GM12801 (cell line): ENCODE data around the gene GOLIM4.

Source experiments
- TF ChIP-seq, protein P1 (sequence below): IDR thresholded peaks from one replicate; pipeline ENCODE4 v1.5.1; 2011; ENCODE audit warnings: control low read depth; ENCODE audit not compliant: insufficient read length; ENCODE audit errors: extremely low read depth

The GOLIM4 gene

DNA sequence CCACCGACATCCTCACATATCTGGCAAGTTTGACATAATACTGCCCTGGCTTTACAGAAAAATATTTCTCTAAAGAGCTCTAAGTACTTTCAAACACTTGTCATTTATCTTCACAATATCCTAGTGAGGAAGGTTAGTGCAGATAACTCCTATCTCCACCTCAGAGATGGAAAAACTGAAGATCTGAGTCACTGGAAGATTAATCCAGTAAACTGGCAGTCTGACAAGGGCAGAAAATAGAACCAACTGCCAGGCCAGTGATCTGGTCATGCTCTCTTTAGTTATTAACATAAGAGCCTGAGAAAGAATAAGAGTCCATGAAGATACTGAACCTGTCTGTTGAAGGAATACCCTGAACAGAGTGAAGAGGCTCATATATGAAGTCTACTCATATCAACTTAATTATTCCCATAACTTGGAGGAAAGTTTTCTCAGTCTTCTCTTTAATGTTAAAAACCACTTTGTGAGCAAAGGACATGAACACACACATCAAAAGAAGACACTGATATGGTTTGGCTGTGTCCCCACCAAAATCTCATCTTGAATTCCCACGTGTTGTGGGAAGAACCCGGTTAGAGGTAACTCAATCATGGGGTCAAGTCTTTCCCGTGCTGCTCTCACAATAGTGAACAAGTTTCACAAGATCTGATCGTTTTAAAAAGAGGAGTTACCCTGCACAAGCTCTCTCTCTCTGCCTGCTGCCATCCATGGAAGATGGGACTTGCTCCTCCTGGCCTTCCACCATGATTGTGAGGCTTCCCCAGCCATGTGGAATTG lies 61.4 kb downstream of the GOLIM4 start:
- TF ChIP-seq, protein P1, sequence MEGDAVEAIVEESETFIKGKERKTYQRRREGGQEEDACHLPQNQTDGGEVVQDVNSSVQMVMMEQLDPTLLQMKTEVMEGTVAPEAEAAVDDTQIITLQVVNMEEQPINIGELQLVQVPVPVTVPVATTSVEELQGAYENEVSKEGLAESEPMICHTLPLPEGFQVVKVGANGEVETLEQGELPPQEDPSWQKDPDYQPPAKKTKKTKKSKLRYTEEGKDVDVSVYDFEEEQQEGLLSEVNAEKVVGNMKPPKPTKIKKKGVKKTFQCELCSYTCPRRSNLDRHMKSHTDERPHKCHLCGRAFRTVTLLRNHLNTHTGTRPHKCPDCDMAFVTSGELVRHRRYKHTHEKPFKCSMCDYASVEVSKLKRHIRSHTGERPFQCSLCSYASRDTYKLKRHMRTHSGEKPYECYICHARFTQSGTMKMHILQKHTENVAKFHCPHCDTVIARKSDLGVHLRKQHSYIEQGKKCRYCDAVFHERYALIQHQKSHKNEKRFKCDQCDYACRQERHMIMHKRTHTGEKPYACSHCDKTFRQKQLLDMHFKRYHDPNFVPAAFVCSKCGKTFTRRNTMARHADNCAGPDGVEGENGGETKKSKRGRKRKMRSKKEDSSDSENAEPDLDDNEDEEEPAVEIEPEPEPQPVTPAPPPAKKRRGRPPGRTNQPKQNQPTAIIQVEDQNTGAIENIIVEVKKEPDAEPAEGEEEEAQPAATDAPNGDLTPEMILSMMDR = no peak

DNA sequence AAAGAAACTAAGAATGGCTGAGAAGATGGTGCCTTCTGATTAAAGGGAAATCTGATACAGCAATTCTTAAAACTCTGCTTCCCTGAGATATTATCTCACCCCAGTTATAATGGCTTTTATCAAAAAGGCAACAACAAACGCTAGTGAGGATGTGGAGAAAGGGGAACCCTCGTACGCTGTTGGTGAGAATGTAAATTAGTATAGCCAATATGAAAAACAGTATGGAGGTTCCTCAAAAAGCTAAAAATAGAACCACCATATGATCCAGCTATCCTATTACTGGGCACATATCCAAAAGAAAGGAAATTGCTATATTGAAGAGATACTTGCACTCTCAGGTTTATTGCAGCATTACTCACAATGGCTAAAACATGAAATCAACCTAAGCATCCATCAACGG lies 65.1 kb downstream of the GOLIM4 start:
- TF ChIP-seq, protein P1 = no peak

DNA sequence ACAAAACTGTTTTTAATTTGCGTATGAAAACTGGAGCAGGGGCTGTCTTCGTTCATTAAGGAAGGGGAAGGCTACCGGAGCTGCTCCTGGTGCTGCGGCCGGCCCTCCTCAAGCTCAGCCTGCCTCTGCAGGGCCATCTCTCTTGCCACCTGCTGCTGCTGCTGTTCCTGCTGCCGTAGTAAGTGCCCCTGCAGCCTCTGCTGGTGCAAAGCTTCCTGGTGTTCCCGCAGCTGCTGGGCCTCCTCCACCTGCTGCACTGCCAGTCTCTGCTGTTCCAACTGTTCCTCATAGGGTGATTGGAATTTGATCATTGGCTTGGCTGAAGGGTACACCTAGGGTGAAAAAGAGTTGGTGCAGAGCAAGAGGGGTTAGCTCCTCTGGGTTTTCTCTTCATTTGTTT lies 66.0 kb downstream of the GOLIM4 start:
- TF ChIP-seq, protein P1 = no peak

DNA sequence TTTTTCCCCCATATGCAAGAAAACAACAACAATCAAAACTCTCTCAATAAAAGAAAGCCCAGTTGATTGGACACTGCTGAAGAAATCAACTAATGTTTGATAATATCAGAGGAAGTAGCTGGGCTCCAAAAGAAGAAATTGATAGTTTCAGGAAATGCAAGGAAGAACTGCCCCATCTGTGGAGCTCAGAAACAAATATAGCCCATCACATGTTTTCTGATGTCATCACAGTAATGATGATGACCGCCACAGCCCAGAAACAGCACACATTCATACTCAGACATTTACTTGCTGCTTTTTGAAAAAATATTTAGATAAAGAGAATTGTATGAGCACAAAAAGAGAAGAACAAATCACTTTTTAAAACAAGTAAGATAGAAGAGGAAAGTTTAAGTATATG lies 67.6 kb downstream of the GOLIM4 start:
- TF ChIP-seq, protein P1 = no peak

DNA sequence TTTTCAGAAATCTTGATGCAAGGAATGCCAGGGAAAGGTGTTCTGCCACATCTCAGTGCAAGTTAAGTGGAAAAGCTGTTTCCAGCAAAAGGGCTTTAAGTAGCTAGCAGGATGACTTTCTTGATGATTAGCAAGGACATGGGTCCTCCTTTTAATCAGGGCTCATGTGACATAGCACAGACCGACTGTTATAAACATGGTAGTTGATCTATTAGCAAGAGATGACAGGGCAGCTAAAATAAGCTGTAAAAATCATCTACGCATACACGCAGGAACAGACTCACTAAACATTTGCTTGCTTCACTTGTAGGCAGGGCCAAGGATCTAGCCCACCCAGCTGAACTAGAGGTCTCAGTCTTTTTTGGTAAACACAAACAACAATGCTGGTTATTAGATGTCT lies 69.0 kb downstream of the GOLIM4 start:
- TF ChIP-seq, protein P1 = no peak

DNA sequence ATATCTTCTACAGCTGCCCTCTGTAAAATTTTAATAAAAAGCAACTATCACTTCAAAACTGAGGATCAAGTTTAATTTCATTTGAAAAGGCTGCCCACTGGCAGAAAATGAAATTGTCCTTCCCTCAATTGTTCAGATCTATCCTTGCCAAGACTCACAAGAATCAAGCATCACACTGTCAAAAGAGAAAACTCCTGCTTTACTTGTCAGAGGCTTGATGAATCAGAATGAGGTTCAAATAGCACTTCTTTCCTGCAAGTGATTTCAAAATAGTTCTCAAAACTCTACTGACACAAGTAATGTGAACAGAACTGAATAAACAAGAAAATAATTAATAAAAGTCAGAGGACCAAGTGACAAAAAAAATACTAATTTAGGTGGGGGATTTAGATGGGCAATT lies 70.6 kb downstream of the GOLIM4 start:
- TF ChIP-seq, protein P1 = no peak

DNA sequence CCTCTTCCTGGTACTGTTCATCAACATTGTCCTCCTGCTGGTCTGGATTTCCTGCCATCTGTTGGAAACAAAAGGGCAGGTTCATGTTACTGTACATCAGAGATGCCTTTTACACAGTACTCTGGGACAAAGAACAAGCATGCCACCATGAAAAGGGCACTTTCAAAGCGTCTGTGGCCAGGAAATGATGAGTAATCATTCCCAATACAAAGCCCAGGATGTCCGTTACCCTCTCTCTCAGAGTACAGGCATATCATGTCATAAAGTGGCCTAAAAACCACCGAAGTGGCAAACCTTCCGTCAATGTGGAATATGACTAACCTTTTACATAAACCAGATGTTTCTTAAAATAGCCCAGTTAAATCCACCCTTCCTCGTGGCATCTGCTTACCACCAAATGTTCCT lies 71.2 kb downstream of the GOLIM4 start:
- TF ChIP-seq, protein P1 = no peak
